ENCODE measurements around the gene SLC16A13. TPM values are rescaled to one million over a fixed set of nuclear protein-coding genes. Genes with fewer than 3 reads are reported as not detected.

The SLC16A13 gene
- total and polyA plus RNA-seq, 2 donors (not counting 3 experiments of a cell fraction or from before 2014, with no cell fraction given), result 16.8 to 24.7 TPM

DNA sequence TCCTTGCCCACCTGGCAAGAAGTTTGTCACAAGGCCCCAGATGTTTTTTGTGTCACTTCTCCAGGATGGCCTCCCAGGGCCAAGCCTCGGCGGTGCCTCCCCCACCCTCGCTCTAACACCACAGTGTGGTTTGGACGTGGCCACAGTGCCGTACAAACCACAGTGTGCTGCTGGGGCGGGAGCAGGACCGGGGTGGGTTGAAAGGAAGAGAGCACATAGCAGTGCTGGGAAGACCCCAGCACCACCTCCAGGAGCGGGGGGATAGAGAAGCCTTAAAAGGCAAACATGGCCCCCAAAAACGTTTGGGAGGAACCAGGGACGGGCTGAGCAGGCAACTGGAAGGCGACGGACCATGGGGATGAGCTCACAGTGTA is 18.0 kb upstream of the SLC16A13 start:
- no peaks in the 10 kb centered on the region for H4K20me1 ChIP-seq (replicated peaks; ENCODE audit: control insufficient read depth, extremely low read depth, insufficient read depth, low read length)
- ChIA-PET POLR2A (no interaction called here), CTCF (interaction anchor here (1.1 to 5.2 kb wide), 2 partner anchors 28 to 107 kb away, joined by 3 to 58 read pairs; no protein-coding TSS in a partner anchor)
- no peaks in the 10 kb centered on the region for H3K9me3 ChIP-seq (replicated peaks; ENCODE audit: control insufficient read depth, insufficient read depth, low read length)
- dilution Hi-C loops (cut with MboI; ENCODE audit: extremely low pct_ligation_motif_present, low sequenced_read_pairs) (no loop called here), intact Hi-C loops (cut with micrococcal nuclease) (no loop called here)
- peaks cover 0 to 3% of the 10 kb centered on the region in 2 experiments for H3K36me3 ChIP-seq (ENCODE audit: control insufficient read depth in 2 of 2, extremely low read depth in 1 of 2, insufficient read depth in 2 of 2, low read length in 2 of 2)
- no peak for TF ChIP-seq MYC (IDR thresholded peaks at IDR 0.05; ENCODE audit: low read depth, low read length)
- no peak for TF ChIP-seq FOS (IDR thresholded peaks at IDR 0.05; ENCODE audit: borderline replicate concordance, insufficient read depth, low read length)
- TF ChIP-seq POLR2A (IDR thresholded peaks at IDR 0.05; ENCODE audit: low read depth, low read length), result no peak
- TF ChIP-seq EZH2 (IDR thresholded peaks at IDR 0.05; ENCODE audit: borderline replicate concordance, low read depth, low read length, severe bottlenecking), result no peak
- TF ChIP-seq GATA2 (IDR thresholded peaks at IDR 0.05; ENCODE audit: insufficient read depth, insufficient read length, low read depth, low read length), result no peak
- no peaks in the 10 kb centered on the region for H3K9me1 ChIP-seq (replicated peaks; ENCODE audit: control insufficient read depth, extremely low read depth, insufficient read depth, low read length)
- H3K4me2 ChIP-seq (ENCODE audit: insufficient read depth, low read length), result no peak overlapping the region
- no peak overlapping the region for H2AFZ ChIP-seq (ENCODE audit: low read depth, low read length)
- no peaks in the 10 kb centered on the region for H3K27me3 ChIP-seq (ENCODE audit: control insufficient read depth in 2 of 2, insufficient read depth in 2 of 2, low read length in 2 of 2)
- FAIRE-seq (no peak), DNase-seq (ENCODE audit: low read depth, low spot score) (no peak)
- peaks cover 17% of the 10 kb centered on the region for H3K79me2 ChIP-seq (ENCODE audit: control insufficient read depth, insufficient read depth, low read length)
- no peak overlapping the region for H3K9ac ChIP-seq (replicated peaks; ENCODE audit: extremely low read depth, insufficient read depth, low read length)
- H3K4me1 ChIP-seq (ENCODE audit: control insufficient read depth, extremely low read depth, insufficient read depth, low read length), result peaks cover 54% of the 10 kb centered on the region
- H3K27ac ChIP-seq (ENCODE audit: insufficient read depth, low read depth, low read length), result no peak overlapping the region
- no TSS peak for BruUV-seq (replicated peaks)
- H3K4me3 ChIP-seq (replicated peaks in 1 of 3; ENCODE audit: insufficient read depth in 1 of 3, low read depth in 1 of 3, low read length in 3 of 3), result no peak overlapping the region

DNA sequence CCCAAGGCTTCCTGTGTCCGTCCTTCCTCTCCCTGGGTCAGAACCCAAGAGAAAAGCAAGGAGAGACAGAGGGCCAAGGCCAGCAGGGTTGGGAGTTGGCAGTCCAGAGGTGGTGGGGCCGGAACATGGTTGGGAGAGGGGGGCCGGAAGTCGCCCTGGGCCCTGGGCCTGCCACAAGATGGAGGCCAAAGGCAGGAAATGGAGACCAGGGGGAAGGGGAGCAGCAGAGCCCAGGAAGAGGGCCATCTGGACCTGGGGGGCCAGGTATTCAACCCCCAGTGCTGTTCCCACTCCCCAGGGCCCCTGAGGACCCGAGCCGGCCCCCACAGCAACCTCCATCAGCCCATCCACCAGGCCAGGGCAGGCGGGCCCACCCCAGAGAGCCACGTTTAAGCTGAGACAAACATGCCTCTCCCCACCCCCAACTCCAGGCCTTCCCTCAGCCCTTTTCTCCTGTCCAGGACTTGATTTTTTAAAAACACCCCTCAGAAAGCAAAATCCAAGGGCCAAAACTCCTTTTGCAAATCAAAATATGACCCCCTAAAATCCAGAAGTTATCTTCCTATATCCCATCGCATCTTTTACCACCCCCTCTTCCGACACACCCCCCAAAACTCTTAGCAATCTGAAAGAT is 17.4 kb upstream of the SLC16A13 start:
- Histone ChIP-seq H4K20me1 (replicated peaks; ENCODE audit: control insufficient read depth, extremely low read depth, insufficient read depth, low read length) (no peaks in the 10 kb centered on the region), H3K4me1 (ENCODE audit: control insufficient read depth, extremely low read depth, insufficient read depth, low read length) (peaks cover 51% of the 10 kb centered on the region), H3K9me1 (replicated peaks; ENCODE audit: control insufficient read depth, extremely low read depth, insufficient read depth, low read length) (no peaks in the 10 kb centered on the region), H3K27me3 (ENCODE audit: control insufficient read depth in 2 of 2, insufficient read depth in 2 of 2, low read length in 2 of 2) (no peaks in the 10 kb centered on the region), H2AFZ (ENCODE audit: low read depth, low read length) (no peak overlapping the region), H3K9ac (replicated peaks; ENCODE audit: extremely low read depth, insufficient read depth, low read length) (no peak overlapping the region), H3K36me3 (ENCODE audit: control insufficient read depth in 2 of 2, extremely low read depth in 1 of 2, insufficient read depth in 2 of 2, low read length in 2 of 2) (peaks cover 0 to 3% of the 10 kb centered on the region in 2 experiments), H3K79me2 (ENCODE audit: control insufficient read depth, insufficient read depth, low read length) (peaks cover 16% of the 10 kb centered on the region), H3K4me3 (replicated peaks in 1 of 3; ENCODE audit: insufficient read depth in 1 of 3, low read depth in 1 of 3, low read length in 3 of 3) (no peak overlapping the region), H3K4me2 (ENCODE audit: insufficient read depth, low read length) (no peak overlapping the region), H3K27ac (ENCODE audit: insufficient read depth, low read depth, low read length) (no peak overlapping the region), H3K9me3 (replicated peaks; ENCODE audit: control insufficient read depth, insufficient read depth, low read length) (no peaks in the 10 kb centered on the region)
- FAIRE-seq (no peak), DNase-seq (ENCODE audit: low read depth, low spot score) (no peak)
- ChIA-PET CTCF (interaction anchor here (1.1 to 5.2 kb wide), 2 partner anchors 27 to 108 kb away, joined by 3 to 58 read pairs; no protein-coding TSS in a partner anchor), POLR2A (no interaction called here)
- no TSS peak for BruUV-seq (replicated peaks)
- dilution Hi-C loops (cut with MboI; ENCODE audit: extremely low pct_ligation_motif_present, low sequenced_read_pairs), result no loop called here
- intact Hi-C loops (cut with micrococcal nuclease), result no loop called here
- TF ChIP-seq, protein P1, sequence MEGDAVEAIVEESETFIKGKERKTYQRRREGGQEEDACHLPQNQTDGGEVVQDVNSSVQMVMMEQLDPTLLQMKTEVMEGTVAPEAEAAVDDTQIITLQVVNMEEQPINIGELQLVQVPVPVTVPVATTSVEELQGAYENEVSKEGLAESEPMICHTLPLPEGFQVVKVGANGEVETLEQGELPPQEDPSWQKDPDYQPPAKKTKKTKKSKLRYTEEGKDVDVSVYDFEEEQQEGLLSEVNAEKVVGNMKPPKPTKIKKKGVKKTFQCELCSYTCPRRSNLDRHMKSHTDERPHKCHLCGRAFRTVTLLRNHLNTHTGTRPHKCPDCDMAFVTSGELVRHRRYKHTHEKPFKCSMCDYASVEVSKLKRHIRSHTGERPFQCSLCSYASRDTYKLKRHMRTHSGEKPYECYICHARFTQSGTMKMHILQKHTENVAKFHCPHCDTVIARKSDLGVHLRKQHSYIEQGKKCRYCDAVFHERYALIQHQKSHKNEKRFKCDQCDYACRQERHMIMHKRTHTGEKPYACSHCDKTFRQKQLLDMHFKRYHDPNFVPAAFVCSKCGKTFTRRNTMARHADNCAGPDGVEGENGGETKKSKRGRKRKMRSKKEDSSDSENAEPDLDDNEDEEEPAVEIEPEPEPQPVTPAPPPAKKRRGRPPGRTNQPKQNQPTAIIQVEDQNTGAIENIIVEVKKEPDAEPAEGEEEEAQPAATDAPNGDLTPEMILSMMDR (IDR thresholded peaks at IDR 0.05; ENCODE audit: extremely low read depth in 1 of 2, insufficient read depth in 1 of 2, low read depth in 1 of 2, low read length in 2 of 2), result no peak
- peak; percentile 15 for TF ChIP-seq POLR2A (IDR thresholded peaks at IDR 0.05; ENCODE audit: low read depth, low read length)
